HCT116 (cell line): ENCODE data around the gene ZNF618.

ENCODE experiments used
- POLR2AphosphoS5 ChIP-seq: IDR thresholded peaks from 2 replicates; pipeline ENCODE4 v1.6.1; 2011; ENCODE audit warnings: mild to moderate bottlenecking, low read depth, low read length, moderate library complexity
- TF ChIP-seq, protein P1 (sequence below), 3 experiments: fragments of 200-600 bp in 1 of 3; sonication (generic) in 1 of 3; IDR thresholded peaks in 2 of 3; conservative IDR thresholded peaks in 1 of 3; 2 replicates each; pipeline ENCODE4 v1.5.1; 2012 to 2017; ENCODE audit warnings: low read depth in 2 of 3, low read length in 2 of 3, antibody characterized with exemption in 1 of 3, borderline replicate concordance in 1 of 3, control low read depth in 1 of 3, mild to moderate bottlenecking in 1 of 3, mixed read lengths in 1 of 3, mixed run types in 1 of 3, moderate library complexity in 1 of 3; ENCODE audit not compliant: insufficient read depth in 1 of 3

DNA sequence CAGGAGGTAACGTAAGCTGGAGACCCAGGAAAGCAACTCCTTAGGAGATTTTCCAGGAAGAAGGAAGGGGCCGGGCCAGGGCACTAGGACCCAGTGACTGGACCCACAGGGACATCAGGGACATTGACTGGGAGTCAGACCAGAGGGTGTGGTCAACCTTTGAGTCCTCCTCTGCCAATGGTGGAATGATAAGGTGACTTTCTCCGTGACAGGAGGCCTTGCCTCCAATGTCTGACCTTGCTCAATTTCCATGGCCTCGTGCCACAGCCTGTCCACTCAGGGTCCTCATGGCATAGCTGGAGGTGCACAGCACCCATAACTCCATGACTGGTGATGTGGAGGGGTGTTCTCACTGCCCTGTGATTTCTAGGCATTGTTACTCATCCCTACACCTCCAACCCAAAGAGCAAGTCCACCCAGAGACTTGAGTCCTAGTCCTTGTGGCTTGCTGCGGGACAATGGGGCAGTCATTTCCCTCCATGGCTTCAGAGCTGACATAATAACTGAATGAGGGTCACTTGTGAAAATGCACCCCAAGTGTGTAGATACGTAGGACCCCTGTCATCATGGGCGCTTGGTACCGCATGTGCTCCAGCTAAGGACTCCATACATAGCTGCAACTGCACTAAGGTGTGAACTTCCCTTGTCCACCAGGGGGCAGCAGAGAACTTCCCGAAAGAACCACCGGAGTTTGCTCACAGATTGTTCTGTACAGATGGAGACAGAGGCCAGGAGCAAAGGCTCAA, 206.1 kb downstream of the ZNF618 start:
- TF ChIP-seq, protein P1, sequence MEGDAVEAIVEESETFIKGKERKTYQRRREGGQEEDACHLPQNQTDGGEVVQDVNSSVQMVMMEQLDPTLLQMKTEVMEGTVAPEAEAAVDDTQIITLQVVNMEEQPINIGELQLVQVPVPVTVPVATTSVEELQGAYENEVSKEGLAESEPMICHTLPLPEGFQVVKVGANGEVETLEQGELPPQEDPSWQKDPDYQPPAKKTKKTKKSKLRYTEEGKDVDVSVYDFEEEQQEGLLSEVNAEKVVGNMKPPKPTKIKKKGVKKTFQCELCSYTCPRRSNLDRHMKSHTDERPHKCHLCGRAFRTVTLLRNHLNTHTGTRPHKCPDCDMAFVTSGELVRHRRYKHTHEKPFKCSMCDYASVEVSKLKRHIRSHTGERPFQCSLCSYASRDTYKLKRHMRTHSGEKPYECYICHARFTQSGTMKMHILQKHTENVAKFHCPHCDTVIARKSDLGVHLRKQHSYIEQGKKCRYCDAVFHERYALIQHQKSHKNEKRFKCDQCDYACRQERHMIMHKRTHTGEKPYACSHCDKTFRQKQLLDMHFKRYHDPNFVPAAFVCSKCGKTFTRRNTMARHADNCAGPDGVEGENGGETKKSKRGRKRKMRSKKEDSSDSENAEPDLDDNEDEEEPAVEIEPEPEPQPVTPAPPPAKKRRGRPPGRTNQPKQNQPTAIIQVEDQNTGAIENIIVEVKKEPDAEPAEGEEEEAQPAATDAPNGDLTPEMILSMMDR (IDR thresholded peaks at IDR 0.05 in 2 of 3, conservative IDR thresholded peaks at IDR 0.05 in 1 of 3; ENCODE audit: borderline replicate concordance in 1 of 3, insufficient read depth in 1 of 3, low read depth in 2 of 3, low read length in 2 of 3), result peak; percentile 86 to 91 (median 87)
- no peak for TF ChIP-seq POLR2AphosphoS5
